Neural progenitor cell (in vitro differentiated cells): ENCODE results near the gene CDAN1. TPM values are rescaled to one million over a fixed set of nuclear protein-coding genes. Genes with fewer than 3 reads are reported as not detected.

Experiments
- DNase-seq: peaks from one replicate; pipeline ENCODE4 v3.0.0-alpha.2; 2016; ENCODE audit warnings: low spot score
- H2AFZ ChIP-seq: fragments of 200-600 bp; sonication (generic); replicated peaks from 2 replicates; pipeline ENCODE4 v1.6.1; 2016; ENCODE audit warnings: antibody characterized with exemption
- H3F3A ChIP-seq: fragments of 200-600 bp; sonication (generic); 2 replicates; pipeline ENCODE4 v1.6.1; 2016; ENCODE audit warnings: antibody characterized with exemption, low read depth
- H3K27ac ChIP-seq: fragments of 200-600 bp; sonication (generic); 2 replicates; pipeline ENCODE4 v1.5.1; 2016; ENCODE audit warnings: mild to moderate bottlenecking
- H3K27me3 ChIP-seq: fragments of 200-600 bp; sonication (generic); 2 replicates; pipeline ENCODE4 v1.6.1; 2016; ENCODE audit warnings: mild to moderate bottlenecking, moderate library complexity
- H3K36me3 ChIP-seq: fragments of 200-600 bp; sonication (generic); 2 replicates; pipeline ENCODE4 v1.5.1; 2016
- H3K4me1 ChIP-seq: fragments of 200-600 bp; sonication (generic); 2 replicates; pipeline ENCODE4 v1.6.1; 2016; ENCODE audit warnings: mixed run types
- H3K4me2 ChIP-seq: fragments of 200-600 bp; sonication (generic); 2 replicates; pipeline ENCODE4 v1.6.1; 2016
- H3K4me3 ChIP-seq: fragments of 200-600 bp; sonication (generic); 2 replicates; pipeline ENCODE4 v1.5.1; 2016
- H3K79me2 ChIP-seq: fragments of 200-600 bp; sonication (generic); 2 replicates; pipeline ENCODE4 v1.6.1; 2016; ENCODE audit warnings: low read depth
- H3K9ac ChIP-seq: fragments of 200-600 bp; sonication (generic); 2 replicates; pipeline ENCODE4 v1.6.1; 2016
- H3K9me3 ChIP-seq: fragments of 200-600 bp; sonication (generic); 2 replicates; pipeline ENCODE4 v1.5.1; 2016; ENCODE audit warnings: low read depth
- H4K20me1 ChIP-seq: fragments of 200-600 bp; sonication (generic); 2 replicates; pipeline ENCODE4 v1.6.1; 2016; ENCODE audit warnings: low read depth
- H3K27ac Mint-ChIP-seq: 3 replicates; pipeline ENCODE4 v1.8.0; 2021; ENCODE audit warnings: mixed read lengths
- H3K27me3 Mint-ChIP-seq: 2 replicates; pipeline ENCODE4 v1.8.0; 2022; ENCODE audit warnings: low read depth, mild to moderate bottlenecking, inconsistent platforms, moderate library complexity, mixed read lengths; ENCODE audit not compliant: insufficient read depth
- H3K36me3 Mint-ChIP-seq: 3 replicates; pipeline ENCODE4 v1.8.0; 2021; ENCODE audit warnings: mixed read lengths
- H3K4me1 Mint-ChIP-seq: 3 replicates; pipeline ENCODE4 v1.8.0; 2021; ENCODE audit warnings: mixed read lengths
- H3K4me3 Mint-ChIP-seq: 3 replicates; pipeline ENCODE4 v1.8.0; 2021; ENCODE audit warnings: mild to moderate bottlenecking, moderate library complexity, mixed read lengths
- H3K9me3 Mint-ChIP-seq: 3 replicates; pipeline ENCODE4 v1.8.0; 2020; ENCODE audit warnings: mixed read lengths
- EZH2 ChIP-seq: fragments of 200-600 bp; sonication (generic); IDR thresholded peaks from 2 replicates; pipeline ENCODE4 v1.6.1; 2017; ENCODE audit warnings: antibody characterized with exemption, mild to moderate bottlenecking, moderate library complexity
- EZH2phosphoT487 ChIP-seq: fragments of 200-600 bp; sonication (generic); IDR thresholded peaks from 2 replicates; pipeline ENCODE4 v1.6.1; 2017; ENCODE audit warnings: antibody characterized with exemption
- total RNA-seq: library from RNA; depleted of rRNA; stranded (reverse); fragments of >200 nt; gene quantifications from 2 replicates; pipeline ENCODE4 v1.2.3, GENCODE V29; 2015; ENCODE audit warnings: low replicate concordance
- TF ChIP-seq, protein P1 (sequence below): fragments of 200-600 bp; sonication (generic); IDR thresholded peaks from 2 replicates; pipeline ENCODE4 v1.5.1; 2017; ENCODE audit warnings: antibody characterized with exemption, mild to moderate bottlenecking

The CDAN1 gene
- total RNA-seq, 1 donor from 2014 or later, result 20.2 TPM

DNA sequence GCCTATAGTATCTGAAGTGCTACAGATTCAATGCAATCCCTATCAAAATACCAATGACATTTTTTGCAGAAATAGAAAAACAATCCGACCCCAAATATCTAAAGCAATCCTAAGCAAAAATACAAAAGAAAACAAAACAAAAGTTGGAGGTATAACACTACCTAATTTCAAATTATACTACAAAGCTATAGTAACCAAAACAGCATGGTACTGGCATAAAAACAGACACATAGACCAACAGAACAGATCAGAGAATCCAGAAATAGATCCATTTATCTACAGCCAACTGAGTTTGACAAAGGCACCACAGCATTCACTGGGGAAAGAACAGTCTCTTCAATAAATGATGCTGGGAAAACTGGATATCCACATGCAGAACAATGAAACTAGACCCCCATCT is 23.8 kb upstream of the CDAN1 start:
- H3K27ac Mint-ChIP-seq, result no peak overlapping the region
- H4K20me1 ChIP-seq, result no peaks in the 10 kb centered on the region
- H3K27me3 Mint-ChIP-seq, result no peaks in the 10 kb centered on the region
- no peak overlapping the region for H3K4me3 ChIP-seq
- H3K27me3 ChIP-seq, result no peaks in the 10 kb centered on the region
- no peak overlapping the region for H3K4me2 ChIP-seq
- no peak overlapping the region for H3K4me3 Mint-ChIP-seq
- peaks cover 36% of the 10 kb centered on the region for H3K36me3 Mint-ChIP-seq
- H3K9me3 ChIP-seq, result peaks cover 20% of the 10 kb centered on the region
- H3K9ac ChIP-seq, result no peak overlapping the region
- H3K27ac ChIP-seq, result no peak overlapping the region
- peaks cover 5% of the 10 kb centered on the region for H3K36me3 ChIP-seq
- H3K9me3 Mint-ChIP-seq, result peaks cover 32% of the 10 kb centered on the region
- peaks cover 11% of the 10 kb centered on the region for H3F3A ChIP-seq
- DNase-seq, result no peak
- H3K4me1 ChIP-seq, result peaks cover 11% of the 10 kb centered on the region
- no peaks in the 10 kb centered on the region for H3K79me2 ChIP-seq
- no peaks in the 10 kb centered on the region for H3K4me1 Mint-ChIP-seq
- TF ChIP-seq EZH2phosphoT487 (no peak), EZH2 (no peak)
- TF ChIP-seq, protein P1, sequence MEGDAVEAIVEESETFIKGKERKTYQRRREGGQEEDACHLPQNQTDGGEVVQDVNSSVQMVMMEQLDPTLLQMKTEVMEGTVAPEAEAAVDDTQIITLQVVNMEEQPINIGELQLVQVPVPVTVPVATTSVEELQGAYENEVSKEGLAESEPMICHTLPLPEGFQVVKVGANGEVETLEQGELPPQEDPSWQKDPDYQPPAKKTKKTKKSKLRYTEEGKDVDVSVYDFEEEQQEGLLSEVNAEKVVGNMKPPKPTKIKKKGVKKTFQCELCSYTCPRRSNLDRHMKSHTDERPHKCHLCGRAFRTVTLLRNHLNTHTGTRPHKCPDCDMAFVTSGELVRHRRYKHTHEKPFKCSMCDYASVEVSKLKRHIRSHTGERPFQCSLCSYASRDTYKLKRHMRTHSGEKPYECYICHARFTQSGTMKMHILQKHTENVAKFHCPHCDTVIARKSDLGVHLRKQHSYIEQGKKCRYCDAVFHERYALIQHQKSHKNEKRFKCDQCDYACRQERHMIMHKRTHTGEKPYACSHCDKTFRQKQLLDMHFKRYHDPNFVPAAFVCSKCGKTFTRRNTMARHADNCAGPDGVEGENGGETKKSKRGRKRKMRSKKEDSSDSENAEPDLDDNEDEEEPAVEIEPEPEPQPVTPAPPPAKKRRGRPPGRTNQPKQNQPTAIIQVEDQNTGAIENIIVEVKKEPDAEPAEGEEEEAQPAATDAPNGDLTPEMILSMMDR, result no peak
- H2AFZ ChIP-seq, result no peak overlapping the region

GRCh38 chr15:42759093-42759492 is 22.2 kb upstream of the CDAN1 start:
- H3K4me2 ChIP-seq, result no peak overlapping the region
- no peak overlapping the region for H3K27ac ChIP-seq
- H3F3A ChIP-seq, result peaks cover 2% of the 10 kb centered on the region
- Mint-ChIP-seq H3K9me3 (peaks cover 29% of the 10 kb centered on the region), H3K27me3 (no peaks in the 10 kb centered on the region), H3K27ac (no peak overlapping the region), H3K4me3 (no peak overlapping the region), H3K4me1 (no peaks in the 10 kb centered on the region), H3K36me3 (peaks cover 29% of the 10 kb centered on the region)
- H2AFZ ChIP-seq, result no peak overlapping the region
- peaks cover 5% of the 10 kb centered on the region for H3K36me3 ChIP-seq
- TF ChIP-seq EZH2phosphoT487 (no peak), EZH2 (no peak)
- no peaks in the 10 kb centered on the region for H3K79me2 ChIP-seq
- no peak overlapping the region for H3K9ac ChIP-seq
- no peak for DNase-seq
- H3K4me1 ChIP-seq, result peaks cover 3% of the 10 kb centered on the region
- no peaks in the 10 kb centered on the region for H4K20me1 ChIP-seq
- H3K4me3 ChIP-seq, result no peak overlapping the region
- H3K9me3 ChIP-seq, result peaks cover 20% of the 10 kb centered on the region
- no peaks in the 10 kb centered on the region for H3K27me3 ChIP-seq

GRCh38 chr15:42750306-42750705 is 13.4 kb upstream of the CDAN1 start:
- Histone ChIP-seq H3K79me2 (no peaks in the 10 kb centered on the region), H3K9me3 (no peaks in the 10 kb centered on the region), H3K4me3 (no peak overlapping the region), H3K27me3 (no peaks in the 10 kb centered on the region), H3K36me3 (no peaks in the 10 kb centered on the region), H4K20me1 (peaks cover 2% of the 10 kb centered on the region), H3F3A (no peaks in the 10 kb centered on the region), H3K9ac (no peak overlapping the region), H3K4me2 (no peak overlapping the region), H3K4me1 (no peaks in the 10 kb centered on the region), H3K27ac (no peak overlapping the region), H2AFZ (no peak overlapping the region)
- Mint-ChIP-seq H3K4me3 (no peak overlapping the region), H3K36me3 (peaks cover 42% of the 10 kb centered on the region), H3K27ac (no peak overlapping the region), H3K9me3 (peaks cover 11% of the 10 kb centered on the region), H3K27me3 (peaks cover 2% of the 10 kb centered on the region), H3K4me1 (no peaks in the 10 kb centered on the region)
- no peak for DNase-seq
- TF ChIP-seq, protein P1, result no peak
- TF ChIP-seq EZH2 (no peak), EZH2phosphoT487 (no peak)

- no peak for DNase-seq
- TF ChIP-seq, protein P1, result no peak
- no peak for TF ChIP-seq EZH2phosphoT487
- TF ChIP-seq EZH2, result no peak
- Histone ChIP-seq H2AFZ (no peak overlapping the region), H3K4me3 (no peak overlapping the region), H3K79me2 (no peaks in the 10 kb centered on the region), H3K9me3 (no peaks in the 10 kb centered on the region), H3K36me3 (no peaks in the 10 kb centered on the region), H3K27me3 (no peaks in the 10 kb centered on the region), H3K9ac (no peak overlapping the region), H3K4me1 (no peaks in the 10 kb centered on the region), H3K27ac (no peak overlapping the region), H4K20me1 (peaks cover 2% of the 10 kb centered on the region), H3K4me2 (no peak overlapping the region), H3F3A (no peaks in the 10 kb centered on the region)
- Mint-ChIP-seq H3K36me3 (peaks cover 44% of the 10 kb centered on the region), H3K9me3 (peaks cover 11% of the 10 kb centered on the region), H3K27me3 (peaks cover 2% of the 10 kb centered on the region), H3K27ac (no peak overlapping the region), H3K4me3 (no peak overlapping the region), H3K4me1 (no peaks in the 10 kb centered on the region)
These were observed 12.3 kb upstream of the CDAN1 start for GRCh38 chr15:42749266-42749665.
